HG03521 (cell line): Measurements from ENCODE around the gene CCDC74A.
"Not testable (repeated sequence)": the region's sequence is repeated elsewhere in the genome, so short reads cannot be mapped to it uniquely, and the experiment has no call there.

Experiments used
- ATAC-seq: cut with Tn5 transposase; IDR thresholded peaks from one replicate; pipeline ENCODE4 v1.9.1; 2021; ENCODE audit warnings: mild to moderate bottlenecking, moderate library complexity; ENCODE audit not compliant: unreplicated experiment

The CCDC74A gene

GRCh38 chr2:131527131-131528001, at the start of gene CCDC74A:
TSS of gene CCDC74A (plus strand) at chr2:131527888. CDS start at chr2:131527971, 83 bp downstream.
- ATAC-seq: peak; percentile 84

GRCh38 chr2:131478074-131478849, 49.4 kb upstream of the CCDC74A start:
- ATAC-seq: not testable (repeated sequence)

- ATAC-seq: not testable (repeated sequence)
These were observed 48.7 kb upstream of the CCDC74A start for GRCh38 chr2:131478850-131479461.

GRCh38 chr2:131480351-131480750, 47.3 kb upstream of the CCDC74A start:
- ATAC-seq: not testable (repeated sequence)

GRCh38 chr2:131482506-131483155, 45.1 kb upstream of the CCDC74A start:
- ATAC-seq: not testable (repeated sequence)

GRCh38 chr2:131483981-131484820, 43.5 kb upstream of the CCDC74A start:
- not testable (repeated sequence) for ATAC-seq

- ATAC-seq: not testable (repeated sequence)
These were observed 42.7 kb upstream of the CCDC74A start for GRCh38 chr2:131484906-131485460.

- ATAC-seq: not testable (repeated sequence)
These were observed 41.3 kb upstream of the CCDC74A start for GRCh38 chr2:131486201-131486902.

- no peak for ATAC-seq
These were observed 39.1 kb upstream of the CCDC74A start for GRCh38 chr2:131488306-131489205.

GRCh38 chr2:131490616-131491468, 36.8 kb upstream of the CCDC74A start:
- ATAC-seq: not testable (repeated sequence)

GRCh38 chr2:131491469-131491836, 36.2 kb upstream of the CCDC74A start:
- not testable (repeated sequence) for ATAC-seq

GRCh38 chr2:131492015-131492417, 35.7 kb upstream of the CCDC74A start, which contains the start of gene MZT2A:
TSS of gene MZT2A (minus strand) at chr2:131492397. CDS start at chr2:131492376, 21 bp downstream.
- ATAC-seq: not testable (repeated sequence)

GRCh38 chr2:131492418-131493198, 35.1 kb upstream of the CCDC74A start:
- ATAC-seq: peak; percentile 65

- ATAC-seq: peak; percentile 17
These were observed 34.3 kb upstream of the CCDC74A start for GRCh38 chr2:131493199-131493968.

- not testable (repeated sequence) for ATAC-seq
These were observed 32.2 kb upstream of the CCDC74A start for GRCh38 chr2:131495506-131495905.
